NK-92 treated with Interleukin-12 subunit alpha and Interleukin-12 subunit beta, amount 100 ng/mL, for 24 hours (cell line): ENCODE measurements around the gene APCS.

Experiments
- DNase-seq: peaks from one replicate; lab custom pipeline; 2025; lab: John Stamatoyannopoulos, UW

APCS gene, protein sequence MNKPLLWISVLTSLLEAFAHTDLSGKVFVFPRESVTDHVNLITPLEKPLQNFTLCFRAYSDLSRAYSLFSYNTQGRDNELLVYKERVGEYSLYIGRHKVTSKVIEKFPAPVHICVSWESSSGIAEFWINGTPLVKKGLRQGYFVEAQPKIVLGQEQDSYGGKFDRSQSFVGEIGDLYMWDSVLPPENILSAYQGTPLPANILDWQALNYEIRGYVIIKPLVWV

DNA sequence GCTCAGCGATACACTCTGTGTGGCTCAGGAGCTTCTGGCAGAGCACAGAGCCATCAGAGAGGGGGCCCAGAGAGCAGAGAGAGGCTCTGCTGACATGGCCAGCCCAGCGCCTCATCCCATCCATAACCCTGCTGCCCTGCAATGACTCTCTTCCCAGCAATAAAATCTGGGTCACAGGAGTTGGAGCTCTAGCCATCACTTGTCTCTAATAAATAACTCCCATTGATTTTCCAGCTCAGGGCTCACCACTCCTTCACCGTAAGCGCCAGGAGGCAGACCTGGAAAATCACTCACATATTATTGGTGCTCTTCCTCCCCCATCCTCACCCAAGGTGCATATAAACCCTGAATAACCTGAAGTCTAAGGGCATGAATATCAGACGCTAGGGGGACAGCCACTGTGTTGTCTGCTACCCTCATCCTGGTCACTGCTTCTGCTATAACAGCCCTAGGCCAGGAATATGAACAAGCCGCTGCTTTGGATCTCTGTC is at the start of gene APCS:
TSS of gene APCS (plus strand) at position 366 of the 491 bp plus-strand sequence. CDS start at position 462, 96 bp downstream.
- no peak for DNase-seq

DNA sequence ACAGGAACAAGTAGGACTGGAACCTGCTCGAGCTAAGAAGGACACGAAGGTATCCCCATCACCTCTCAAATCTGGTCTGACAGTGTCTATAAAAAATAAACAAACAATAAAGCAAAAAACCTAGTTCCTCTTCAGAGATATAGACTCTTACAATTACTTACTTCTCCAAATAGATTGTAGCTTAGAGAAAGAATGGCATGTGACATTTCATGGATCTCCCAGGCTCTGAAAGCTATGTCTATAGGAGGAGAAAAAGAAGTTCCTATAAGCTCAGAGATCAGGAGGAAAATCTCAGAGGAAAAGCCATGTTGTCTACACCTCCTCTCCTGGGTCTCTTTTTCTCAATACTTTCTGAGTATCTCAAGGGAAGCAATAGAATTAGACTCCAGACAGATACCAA is 39.5 kb upstream of the APCS start:
- DNase-seq = no peak

- no peak for DNase-seq
Observed at GRCh38 chr1:159554261-159554660, 33.4 kb upstream of the APCS start.

GRCh38 chr1:159554696-159555095 is 32.9 kb upstream of the APCS start:
- no peak for DNase-seq

DNA sequence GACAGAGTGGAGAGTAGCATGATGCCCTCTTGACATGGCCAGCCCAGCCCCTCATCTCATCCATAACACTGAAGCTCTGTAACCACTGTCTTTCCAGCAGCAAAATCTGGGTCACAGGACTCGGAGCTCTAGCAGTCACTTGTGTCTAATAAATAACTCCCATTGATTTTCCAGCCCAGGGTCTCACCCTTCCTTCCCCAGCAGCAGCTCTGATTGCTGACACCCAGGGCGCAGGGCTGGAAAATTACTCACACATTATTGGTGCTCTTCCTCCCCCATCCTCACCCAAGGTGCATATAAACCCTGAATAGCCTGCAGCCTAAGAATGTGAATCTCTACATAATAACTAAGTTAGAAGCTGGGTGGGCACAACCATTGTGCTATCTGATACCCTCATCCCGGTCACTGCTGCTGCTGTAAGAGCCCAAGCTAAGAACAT is 30.7 kb upstream of the APCS start:
- no peak for DNase-seq

DNA sequence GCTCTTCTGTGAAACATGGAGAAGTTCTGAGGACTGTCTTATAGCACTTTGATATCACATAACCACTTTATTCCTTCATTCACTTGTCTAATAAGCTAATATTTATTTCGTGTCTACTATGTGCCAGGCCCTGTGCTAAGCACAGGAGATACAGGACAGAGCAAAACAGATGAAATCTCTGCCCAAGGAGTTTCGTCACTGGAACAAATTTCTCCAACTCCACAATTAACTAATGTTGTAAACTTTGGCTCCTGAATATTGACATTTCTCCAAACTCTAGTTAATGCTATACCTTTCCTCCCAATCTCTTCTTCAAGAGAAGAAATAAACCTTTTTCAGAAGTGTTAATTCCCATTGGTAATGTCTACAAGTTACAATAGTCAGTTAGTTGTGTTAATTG is 27.0 kb upstream of the APCS start:
- DNase-seq = no peak

DNA sequence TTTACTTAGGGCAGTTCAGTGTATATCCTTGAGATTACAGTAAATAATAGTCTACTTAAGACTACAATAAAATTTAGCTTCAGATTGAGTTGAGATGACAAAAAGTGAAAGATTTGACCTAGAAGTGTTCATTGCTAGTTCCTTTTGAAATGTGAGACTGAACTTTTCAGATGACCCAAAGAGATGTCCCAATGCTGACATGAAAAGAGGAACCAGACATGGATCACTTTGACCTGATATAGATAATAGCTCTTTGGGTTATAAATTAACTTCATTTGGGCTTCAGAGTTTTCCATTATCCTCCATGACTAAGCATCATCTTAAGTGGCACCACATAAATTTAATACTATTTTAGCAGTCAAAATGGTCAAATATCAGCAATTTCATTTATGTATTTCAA is 26.1 kb upstream of the APCS start:
- DNase-seq = no peak

GRCh38 chr1:159562680-159563079 is 24.9 kb upstream of the APCS start:
- DNase-seq = no peak

- DNase-seq = no peak
Observed at GRCh38 chr1:159577446-159577845, 10.2 kb upstream of the APCS start.

GRCh38 chr1:159580340-159580739 is 7.3 kb upstream of the APCS start:
- no peak for DNase-seq

DNA sequence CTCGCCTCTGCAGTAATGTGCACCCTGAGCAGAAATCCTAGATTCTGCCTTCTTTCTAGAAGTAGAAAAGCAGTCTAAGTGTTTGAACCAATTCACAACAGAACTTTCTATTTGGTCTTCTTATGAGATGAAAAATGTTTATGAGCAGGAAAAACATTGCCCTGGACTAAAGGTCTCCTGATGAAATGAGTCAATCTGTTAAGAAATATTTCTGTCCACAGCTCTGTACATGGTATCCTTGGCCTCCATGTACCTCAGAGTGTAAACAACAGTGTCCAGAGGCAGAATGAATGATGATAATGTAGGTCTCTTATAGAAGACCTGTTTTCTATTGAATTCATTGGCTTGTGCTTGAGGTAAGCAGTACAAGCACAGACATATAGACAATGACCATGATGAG is 6.2 kb upstream of the APCS start:
- DNase-seq = no peak

GRCh38 chr1:159584536-159584935 is 3.1 kb upstream of the APCS start:
- DNase-seq = no peak

GRCh38 chr1:159591981-159592380 is 4.4 kb downstream of the APCS start:
- no peak for DNase-seq

GRCh38 chr1:159594625-159595405 is 7.2 kb downstream of the APCS start:
- DNase-seq = no peak

- DNase-seq = no peak
Observed at GRCh38 chr1:159598196-159598595, 10.6 kb downstream of the APCS start.

GRCh38 chr1:159600894-159601293 is 13.3 kb downstream of the APCS start:
- DNase-seq = no peak

DNA sequence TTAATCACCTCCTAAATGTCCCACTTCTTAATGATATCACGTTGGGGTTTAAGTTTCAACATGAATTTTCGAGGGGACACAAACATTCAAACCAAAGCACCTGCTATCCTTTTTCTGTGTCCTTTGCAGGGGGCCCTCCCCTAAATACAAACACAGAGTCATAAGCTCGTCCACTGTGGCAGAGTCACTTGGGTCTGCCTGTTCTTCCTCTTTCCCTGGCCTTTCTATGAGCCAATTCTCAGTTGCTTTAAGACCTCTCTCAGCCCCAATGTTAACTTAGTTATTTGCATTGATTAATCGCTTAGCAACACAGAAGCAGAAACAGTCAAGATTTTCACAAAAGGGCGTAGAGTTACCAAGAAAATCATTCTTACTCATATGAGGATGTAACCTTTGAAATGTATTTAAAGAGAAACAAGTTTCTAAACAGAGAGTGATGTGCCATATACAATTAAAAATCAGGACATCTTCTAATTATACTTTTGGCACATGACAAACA is 14.9 kb downstream of the APCS start:
- no peak for DNase-seq

DNA sequence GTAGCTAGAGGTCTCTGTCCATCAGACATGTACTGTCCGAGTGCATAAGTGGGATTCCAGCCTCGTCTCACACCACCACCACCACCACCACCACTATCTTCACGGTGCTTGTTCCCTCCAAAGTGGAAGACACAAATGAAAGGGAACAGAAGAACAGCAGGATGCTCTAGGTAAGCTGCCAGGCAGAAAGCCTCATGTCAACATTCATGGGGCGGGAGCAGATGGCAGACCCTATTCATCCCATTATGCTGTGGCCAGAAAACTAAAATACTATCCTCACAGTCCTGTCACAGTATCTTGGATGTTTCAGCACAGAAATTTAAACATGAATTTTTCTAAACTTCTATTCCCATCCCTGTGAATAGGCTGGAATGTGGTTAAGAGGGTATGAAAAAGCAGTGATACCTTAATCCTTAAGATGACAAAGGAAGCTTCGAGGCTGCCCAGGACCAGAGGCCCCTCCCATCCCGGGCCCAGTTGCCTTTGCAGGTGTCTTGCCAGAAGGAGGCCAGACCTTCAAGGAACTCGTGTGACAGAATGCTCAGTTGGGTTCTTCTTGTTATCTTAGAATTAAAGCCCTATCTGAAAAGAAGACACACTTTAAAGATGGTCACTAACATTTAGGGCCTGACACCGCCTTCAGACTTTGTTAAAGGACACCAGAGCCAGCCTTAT is 24.7 kb downstream of the APCS start:
- no peak for DNase-seq

DNA sequence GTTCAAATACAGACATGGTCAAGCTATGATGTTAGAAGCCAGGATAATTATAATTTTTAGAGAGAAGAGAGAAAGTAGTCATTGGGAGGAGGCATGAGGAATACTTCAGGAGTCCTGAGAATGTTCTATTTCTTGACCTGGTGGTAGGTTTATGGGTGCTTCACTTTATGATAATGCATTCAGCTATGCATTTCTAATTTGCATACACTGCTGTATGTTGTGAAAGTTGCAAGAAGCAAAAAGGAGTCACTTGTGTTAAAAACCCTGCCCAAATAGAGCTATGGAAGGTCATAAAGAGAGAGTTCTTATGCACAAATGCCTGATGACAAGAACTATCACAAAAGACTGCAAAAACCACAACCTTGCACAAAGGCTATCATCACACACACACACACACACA is 45.3 kb downstream of the APCS start:
- DNase-seq = no peak
